GM19240 (cell line): ENCODE data around the gene PTPRR.
"Not testable (repeated sequence)": the region's sequence is repeated elsewhere in the genome, so short reads cannot be mapped to it uniquely, and the experiment has no call there.

Experiments
- DNase-seq: peaks from one replicate; pipeline ENCODE4 v3.0.0; 2011; ENCODE audit warnings: low spot score; ENCODE audit not compliant: insufficient read length

The PTPRR gene

GRCh38 chr12:70749931-70750330 is 170.6 kb downstream of the PTPRR start:
- no peak for DNase-seq

- no peak for DNase-seq
Observed at GRCh38 chr12:70748809-70749208, 171.7 kb downstream of the PTPRR start.

GRCh38 chr12:70747445-70748260 is 172.9 kb downstream of the PTPRR start:
- DNase-seq, result no peak

GRCh38 chr12:70745048-70745447 is 175.5 kb downstream of the PTPRR start:
- DNase-seq, result no peak

- DNase-seq, result no peak
Observed at GRCh38 chr12:70744178-70744577, 176.4 kb downstream of the PTPRR start.

GRCh38 chr12:70741256-70741655 is 179.3 kb downstream of the PTPRR start:
- DNase-seq, result no peak

GRCh38 chr12:70739756-70740155 is 180.8 kb downstream of the PTPRR start:
- DNase-seq, result no peak

- no peak for DNase-seq
Observed at GRCh38 chr12:70736351-70737133, 184.0 kb downstream of the PTPRR start.

GRCh38 chr12:70735197-70735596 is 185.3 kb downstream of the PTPRR start:
- DNase-seq, result not testable (repeated sequence)

GRCh38 chr12:70733385-70733784 is 187.2 kb downstream of the PTPRR start:
- DNase-seq, result peak; percentile 29

- DNase-seq, result no peak
Observed at GRCh38 chr12:70732287-70732686, 188.3 kb downstream of the PTPRR start.

GRCh38 chr12:70730675-70731180 is 189.8 kb downstream of the PTPRR start:
- DNase-seq, result no peak

- DNase-seq, result no peak
Observed at GRCh38 chr12:70724444-70724843, 196.1 kb downstream of the PTPRR start.

GRCh38 chr12:70722584-70723343 is 197.8 kb downstream of the PTPRR start:
- no peak for DNase-seq

- DNase-seq, result no peak
Observed at GRCh38 chr12:70721656-70722357, 198.7 kb downstream of the PTPRR start.

GRCh38 chr12:70721216-70721615 is 199.3 kb downstream of the PTPRR start:
- DNase-seq, result no peak

- no peak for DNase-seq
Observed at GRCh38 chr12:70719672-70720420, 200.7 kb downstream of the PTPRR start.

GRCh38 chr12:70719071-70719470 is 201.5 kb downstream of the PTPRR start:
- DNase-seq, result no peak

- DNase-seq, result no peak
Observed at GRCh38 chr12:70711831-70712230, 208.7 kb downstream of the PTPRR start.

- no peak for DNase-seq
Observed at GRCh38 chr12:70709022-70709421, 211.5 kb downstream of the PTPRR start.
